Muscle of leg (tissue), 11 donors: ENCODE data around the gene ADAMTS2. TPM values are rescaled to one million over a fixed set of nuclear protein-coding genes. Genes with fewer than 3 reads are reported as not detected.

Experiments
- DNase-seq: peaks from one replicate; pipeline ENCODE4 v3.0.0; 2013
- H3K27ac ChIP-seq: one replicate; pipeline ENCODE4 v1.5.1; 2013; ENCODE audit warnings: mild to moderate bottlenecking, low read length, control low read depth
- H3K27me3 ChIP-seq: one replicate; pipeline ENCODE4 v1.6.1; 2013; ENCODE audit warnings: low read length; ENCODE audit not compliant: control insufficient read depth, insufficient read depth
- H3K36me3 ChIP-seq: one replicate; pipeline ENCODE4 v1.6.1; 2013; ENCODE audit warnings: low read length; ENCODE audit not compliant: control insufficient read depth, insufficient read depth
- H3K4me1 ChIP-seq: one replicate; pipeline ENCODE4 v1.6.1; 2013; ENCODE audit warnings: low read length; ENCODE audit not compliant: control insufficient read depth, insufficient read depth
- H3K4me3 ChIP-seq: one replicate; pipeline ENCODE4 v1.5.1; 2013; ENCODE audit warnings: low read length, control low read depth
- H3K9me3 ChIP-seq: replicated peaks from 2 replicates; pipeline ENCODE4 v1.6.1; 2013; ENCODE audit warnings: low read depth, low read length; ENCODE audit not compliant: control insufficient read depth
- WGBS: methylation state at CpG from one replicate; pipeline ENCODE4 v1.1.5; 2013; ENCODE audit warnings: missing lambda C conversion rate; ENCODE audit not compliant: insufficient coverage; 5-methylcytosine and 5-hydroxymethylcytosine counted together
- polyA plus RNA-seq, 8 donors: library from polyadenylated mRNA; unstranded; fragments of 120-200 nt; gene quantifications; one replicate each; pipeline versions ENCODE4 v1.2.1 to v1.2.3, GENCODE V29; 2013; ENCODE audit warnings: inconsistent platforms in 1 of 8, low replicate concordance in 1 of 8; ENCODE audit not compliant: insufficient read length in 8 of 8, insufficient read depth in 1 of 8
- total RNA-seq: library from RNA; stranded (reverse); fragments of 120-200 nt; gene quantifications from one replicate; pipeline ENCODE4 v1.2.4, GENCODE V29; 2013

ADAMTS2 gene
- total and polyA plus RNA-seq, 9 donors, result 21.3 to 46.3 (median 34.2) TPM

GRCh38 chr5:179303451-179304200 is 41.6 kb downstream of the ADAMTS2 start:
- H3K27me3 ChIP-seq, result no peaks in the 10 kb centered on the region
- H3K36me3 ChIP-seq, result no peaks in the 10 kb centered on the region
- WGBS, result 93% methylated on average over 8 of the region's 14 CpGs
- H3K4me1 ChIP-seq, result peaks cover 15% of the 10 kb centered on the region
- H3K4me3 ChIP-seq, result no peak overlapping the region
- H3K9me3 ChIP-seq, result peaks cover 5% of the 10 kb centered on the region
- DNase-seq, result no peak
- H3K27ac ChIP-seq, result no peak overlapping the region

- no peak for DNase-seq
- WGBS, result 80% methylated on average over 11 of the region's 13 CpGs
- Histone ChIP-seq H3K9me3 (peaks cover 5% of the 10 kb centered on the region), H3K4me3 (no peak overlapping the region), H3K27me3 (no peaks in the 10 kb centered on the region), H3K27ac (no peak overlapping the region), H3K4me1 (peaks cover 14% of the 10 kb centered on the region), H3K36me3 (no peaks in the 10 kb centered on the region)
Measured at GRCh38 chr5:179302499-179303185, 42.6 kb downstream of the ADAMTS2 start.

DNA sequence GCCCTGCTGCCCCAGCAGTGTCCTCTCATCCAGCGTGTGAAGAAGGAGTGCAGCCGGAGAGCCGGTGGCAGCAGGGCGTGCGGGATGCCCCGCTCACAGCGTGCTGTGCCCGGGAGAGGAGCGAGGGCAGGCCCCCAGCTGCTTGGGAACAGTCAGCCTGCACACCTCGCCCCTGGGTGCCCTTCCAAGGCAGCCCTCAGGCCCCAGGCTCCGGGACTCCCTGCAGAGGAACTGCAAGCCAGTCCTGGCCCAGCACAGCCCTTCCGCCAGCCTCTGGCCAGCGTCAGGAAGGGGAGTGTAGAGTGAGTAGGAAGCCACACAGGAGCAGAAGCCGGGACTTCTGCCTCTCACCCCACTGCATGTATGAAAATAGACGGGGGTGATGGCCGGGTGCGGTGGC is 43.5 kb downstream of the ADAMTS2 start:
- H3K4me1 ChIP-seq, result peaks cover 18% of the 10 kb centered on the region
- H3K9me3 ChIP-seq, result peaks cover 5% of the 10 kb centered on the region
- no peak overlapping the region for H3K4me3 ChIP-seq
- no peak overlapping the region for H3K27ac ChIP-seq
- H3K36me3 ChIP-seq, result no peaks in the 10 kb centered on the region
- no peak for DNase-seq
- 78% methylated on average over 11 of the region's 17 CpGs for whole genome bisulfite sequencing
- no peaks in the 10 kb centered on the region for H3K27me3 ChIP-seq

GRCh38 chr5:179301376-179301775 is 43.9 kb downstream of the ADAMTS2 start:
- 81% methylated on average over 6 of the region's 6 CpGs for WGBS
- no peak for DNase-seq
- no peak overlapping the region for H3K27ac ChIP-seq

DNA sequence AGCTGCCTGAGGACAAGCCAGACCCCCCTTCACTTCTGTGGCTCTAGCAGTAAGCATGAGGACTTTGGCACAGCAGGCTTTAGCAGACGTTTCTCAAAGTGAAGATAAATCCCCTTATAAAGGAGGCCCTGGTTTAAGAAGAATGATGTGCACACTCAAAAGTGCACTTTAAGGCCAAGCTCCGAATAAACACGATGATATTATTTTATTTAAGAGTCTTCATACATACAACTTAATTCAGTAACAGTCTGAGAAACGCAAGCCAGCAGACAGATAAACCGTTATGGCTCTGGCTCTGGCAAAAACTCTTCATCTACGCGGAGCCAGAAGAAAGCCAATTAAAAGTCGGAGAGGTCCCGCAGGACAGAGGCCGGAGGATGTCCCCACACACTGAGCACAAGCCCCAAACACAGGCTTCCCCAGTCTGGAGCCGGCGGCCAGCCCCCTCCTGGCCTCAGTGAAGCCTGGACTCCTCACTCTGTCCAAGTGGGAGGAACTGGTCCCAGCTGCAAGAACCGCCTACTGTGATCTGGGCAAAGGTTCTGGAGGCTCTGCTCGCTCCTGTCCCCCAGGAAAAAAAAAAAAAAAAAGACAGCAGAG is 44.6 kb downstream of the ADAMTS2 start:
- Histone ChIP-seq H3K9me3 (peaks cover 5% of the 10 kb centered on the region), H3K4me1 (peaks cover 19% of the 10 kb centered on the region), H3K27ac (peak overlapping the region; percentile 26), H3K27me3 (no peaks in the 10 kb centered on the region), H3K36me3 (no peaks in the 10 kb centered on the region), H3K4me3 (no peak overlapping the region)
- peak; percentile 91 for DNase-seq
- WGBS, result 22% methylated on average over 9 of the region's 14 CpGs

More at GRCh38 chr5:179301376-179301775, 43.9 kb downstream of the ADAMTS2 start:
- no peak overlapping the region for H3K4me3 ChIP-seq
- peaks cover 18% of the 10 kb centered on the region for H3K4me1 ChIP-seq
- no peaks in the 10 kb centered on the region for H3K27me3 ChIP-seq
- H3K9me3 ChIP-seq, result peaks cover 5% of the 10 kb centered on the region
- no peaks in the 10 kb centered on the region for H3K36me3 ChIP-seq

- Histone ChIP-seq H3K4me3 (no peak overlapping the region), H3K27me3 (no peaks in the 10 kb centered on the region), H3K27ac (no peak overlapping the region), H3K9me3 (peaks cover 3% of the 10 kb centered on the region), H3K36me3 (no peaks in the 10 kb centered on the region), H3K4me1 (peaks cover 27% of the 10 kb centered on the region)
- DNase-seq, result no peak
- 80% methylated on average over 4 of the region's 14 CpGs for WGBS
Measured at GRCh38 chr5:179298181-179298993, 46.9 kb downstream of the ADAMTS2 start.

DNA sequence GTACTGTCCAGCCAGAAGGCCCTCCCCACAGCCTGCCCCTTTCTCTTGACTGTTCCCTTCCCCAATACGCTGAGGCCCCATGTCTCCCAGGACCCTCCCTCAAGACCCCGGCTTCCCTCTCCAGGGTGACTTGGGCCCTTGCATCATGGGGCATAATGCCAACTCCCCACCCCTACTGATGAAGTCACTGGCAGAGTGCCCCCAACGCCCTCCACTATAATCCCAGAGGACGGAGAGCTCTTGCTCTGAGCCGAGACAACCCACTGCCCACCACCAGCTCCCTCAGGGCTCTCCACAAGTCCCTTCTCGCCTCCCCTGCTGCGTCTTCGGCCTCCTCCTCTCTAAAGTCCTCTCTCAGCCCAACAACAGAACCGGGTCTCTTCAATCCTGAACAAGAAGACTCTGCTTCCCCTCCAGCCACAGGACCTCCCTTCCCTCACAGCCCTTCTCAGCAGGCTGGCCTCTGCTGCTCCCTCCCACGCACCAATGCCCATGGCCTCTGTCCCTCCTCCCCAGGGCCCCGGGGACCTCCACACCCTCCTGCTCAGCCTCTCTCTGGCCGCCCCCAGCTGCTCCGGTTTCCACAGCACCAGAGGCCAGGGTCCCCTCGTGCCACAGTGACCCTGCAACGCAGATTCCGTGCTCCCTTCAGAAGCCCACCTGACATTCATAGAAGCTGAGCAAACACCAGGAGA is 47.6 kb downstream of the ADAMTS2 start:
- H3K9me3 ChIP-seq, result peaks cover 3% of the 10 kb centered on the region
- DNase-seq, result no peak
- H3K27ac ChIP-seq, result no peak overlapping the region
- peaks cover 27% of the 10 kb centered on the region for H3K4me1 ChIP-seq
- H3K4me3 ChIP-seq, result no peak overlapping the region
- 81% methylated on average over 15 of the region's 16 CpGs for WGBS
- H3K27me3 ChIP-seq, result no peaks in the 10 kb centered on the region
- no peaks in the 10 kb centered on the region for H3K36me3 ChIP-seq

GRCh38 chr5:179297026-179297425 is 48.2 kb downstream of the ADAMTS2 start:
- DNase-seq, result no peak
- H3K4me1 ChIP-seq, result peaks cover 27% of the 10 kb centered on the region
- 94% methylated on average over 8 of the region's 10 CpGs for WGBS
- no peak overlapping the region for H3K27ac ChIP-seq
- H3K9me3 ChIP-seq, result peaks cover 3% of the 10 kb centered on the region
- H3K4me3 ChIP-seq, result no peak overlapping the region
- H3K36me3 ChIP-seq, result no peaks in the 10 kb centered on the region
- no peaks in the 10 kb centered on the region for H3K27me3 ChIP-seq

GRCh38 chr5:179296150-179296821 is 49.0 kb downstream of the ADAMTS2 start:
- Histone ChIP-seq H3K27ac (no peak overlapping the region), H3K36me3 (no peaks in the 10 kb centered on the region), H3K9me3 (peaks cover 3% of the 10 kb centered on the region), H3K27me3 (no peaks in the 10 kb centered on the region), H3K4me1 (peaks cover 20% of the 10 kb centered on the region), H3K4me3 (no peak overlapping the region)
- DNase-seq, result no peak
- 82% methylated on average over 16 of the region's 22 CpGs for WGBS
